ENCODE data around the gene CCDC60.

- TF ChIP-seq TAF1 (IDR thresholded peaks at IDR 0.05; ENCODE audit: borderline replicate concordance, insufficient read depth, low read length) (no peak), SIN3A (IDR thresholded peaks at IDR 0.05; ENCODE audit: borderline replicate concordance, insufficient read depth, low read length) (no peak), POLR2AphosphoS5 (IDR thresholded peaks at IDR 0.05; ENCODE audit: low read depth, low read length) (no peak)
Observed at GRCh38 chr12:119412811-119413794, 78.6 kb downstream of the CCDC60 start.
